GM23338 (cell line): ENCODE measurements around the gene RAP1GAP. TPM values are rescaled to one million over a fixed set of nuclear protein-coding genes. Genes with fewer than 3 reads are reported as not detected.

ENCODE experiments used
- ATAC-seq: fragments of 200-7000 bp; cut with Tn5 transposase; 3 replicates; pipeline ENCODE4 v1.9.1; 2020
- DNase-seq: peaks from one replicate; pipeline ENCODE4 v3.0.0-alpha.2; 2015; ENCODE audit warnings: low spot score
- H2AFZ ChIP-seq: fragments of 200-600 bp; sonication (generic); 2 replicates; pipeline ENCODE4 v1.8.0; 2016; ENCODE audit warnings: antibody characterized with exemption, mild to moderate bottlenecking, moderate library complexity
- H3F3A ChIP-seq: fragments of 200-600 bp; sonication (generic); replicated peaks from 2 replicates; pipeline ENCODE4 v1.8.0; 2017; ENCODE audit warnings: antibody characterized with exemption, mixed run types, low read depth
- H3K27ac ChIP-seq: fragments of 200-600 bp; sonication (generic); 2 replicates; pipeline ENCODE4 v1.6.1; 2016; ENCODE audit warnings: low read depth
- H3K27me3 ChIP-seq: fragments of 200-600 bp; sonication (generic); 2 replicates; pipeline ENCODE4 v1.8.0; 2016; ENCODE audit warnings: mild to moderate bottlenecking, mixed run types, moderate library complexity; ENCODE audit not compliant: insufficient read depth
- H3K36me3 ChIP-seq: fragments of 200-600 bp; sonication (generic); 2 replicates; pipeline ENCODE4 v1.8.0; 2016; ENCODE audit warnings: mild to moderate bottlenecking; ENCODE audit not compliant: insufficient read depth
- H3K4me1 ChIP-seq: fragments of 200-600 bp; sonication (generic); 2 replicates; pipeline ENCODE4 v1.8.0; 2016; ENCODE audit warnings: mild to moderate bottlenecking, moderate library complexity; ENCODE audit not compliant: insufficient read depth
- H3K4me2 ChIP-seq: fragments of 200-600 bp; sonication (generic); 2 replicates; pipeline ENCODE4 v1.7.1; 2017; ENCODE audit warnings: mixed run types
- H3K4me3 ChIP-seq: fragments of 200-600 bp; sonication (generic); 2 replicates; pipeline ENCODE4 v1.6.1; 2016; ENCODE audit warnings: mixed run types
- H3K79me2 ChIP-seq: fragments of 200-600 bp; sonication (generic); replicated peaks from 2 replicates; pipeline ENCODE4 v1.8.0; 2017; ENCODE audit warnings: mild to moderate bottlenecking; ENCODE audit not compliant: insufficient read depth
- H3K9me2 ChIP-seq: fragments of 200-600 bp; sonication (generic); 2 replicates; pipeline ENCODE4 v1.8.0; 2017; ENCODE audit not compliant: insufficient read depth
- H4K20me1 ChIP-seq: fragments of 200-600 bp; sonication (generic); replicated peaks from 2 replicates; pipeline ENCODE4 v1.8.0; 2017; ENCODE audit warnings: mild to moderate bottlenecking; ENCODE audit not compliant: insufficient read depth
- H3K27ac Mint-ChIP-seq: 2 replicates; pipeline ENCODE4 v1.8.0; 2020; ENCODE audit warnings: inconsistent platforms, mild to moderate bottlenecking, moderate library complexity, mixed read lengths
- H3K27me3 Mint-ChIP-seq: 3 replicates; pipeline ENCODE4 v1.8.0; 2022; ENCODE audit warnings: low read depth, mild to moderate bottlenecking, moderate library complexity, mixed read lengths, inconsistent platforms; ENCODE audit not compliant: insufficient read depth, poor library complexity
- H3K36me3 Mint-ChIP-seq: 3 replicates; pipeline ENCODE4 v1.8.0; 2021; ENCODE audit warnings: low read depth, mild to moderate bottlenecking, inconsistent platforms, moderate library complexity, mixed read lengths
- H3K4me1 Mint-ChIP-seq: 3 replicates; pipeline ENCODE4 v1.8.0; 2020; ENCODE audit warnings: mild to moderate bottlenecking, inconsistent platforms, mixed read lengths
- H3K4me3 Mint-ChIP-seq: 3 replicates; pipeline ENCODE4 v1.8.0; 2021; ENCODE audit warnings: moderate library complexity, mild to moderate bottlenecking, inconsistent platforms, mixed read lengths
- H3K9me3 Mint-ChIP-seq: 3 replicates; pipeline ENCODE4 v1.8.0; 2020; ENCODE audit warnings: moderate library complexity, mild to moderate bottlenecking, inconsistent platforms, mixed read lengths
- ETS1 ChIP-seq: IDR thresholded peaks from 2 replicates; pipeline ENCODE4 v1.6.1; 2016; ENCODE audit warnings: antibody characterized with exemption
- EZH2 ChIP-seq: fragments of 200-600 bp; sonication (generic); IDR thresholded peaks from one replicate; pipeline ENCODE4 v1.8.0; 2017; ENCODE audit warnings: antibody characterized with exemption, mild to moderate bottlenecking, low read depth; ENCODE audit not compliant: unreplicated experiment
- NANOG ChIP-seq: IDR thresholded peaks from 2 replicates; pipeline ENCODE4 v1.6.1; 2016; ENCODE audit warnings: antibody characterized with exemption, borderline replicate concordance
- STAT1 ChIP-seq: IDR thresholded peaks from one replicate; pipeline ENCODE4 v1.6.1; 2016; ENCODE audit warnings: antibody characterized with exemption; ENCODE audit not compliant: unreplicated experiment
- ZNF114 ChIP-seq: fragments of 250-450 bp; sonication (Bioruptor Pico); IDR thresholded peaks from 2 replicates; pipeline ENCODE4 v1.5.0; 2020; ENCODE audit warnings: mild to moderate bottlenecking, moderate library complexity
- ZNF331 ChIP-seq: fragments of 250-450 bp; sonication (Bioruptor Pico); IDR thresholded peaks from 2 replicates; pipeline ENCODE4 v1.5.0; 2020; ENCODE audit warnings: low read depth, mild to moderate bottlenecking, moderate library complexity
- ZNF462 ChIP-seq: fragments of 250-450 bp; sonication (Bioruptor Pico); IDR thresholded peaks from 2 replicates; pipeline ENCODE4 v1.5.0; 2020; ENCODE audit warnings: mild to moderate bottlenecking, moderate library complexity
- polyA plus RNA-seq: library from polyadenylated mRNA; unstranded; fragments of >200 nt; fragmentation: Nextera tagmentation; extraction: Ambion mirVana; gene quantifications from 2 replicates; pipeline ENCODE4 v1.2.1, GENCODE V29; 2016
- total RNA-seq: library from RNA; depleted of rRNA; stranded (reverse); fragments of >200 nt; shearing (Covaris generic); gene quantifications from 2 replicates; pipeline ENCODE4 v1.2.3, GENCODE V29; 2014

RAP1GAP gene
- total and polyA plus RNA-seq, 2 experiments from 2014 or later: 4.3 to 6.6 TPM

GRCh38 chr1:21696931-21697330 is 27.8 kb upstream of the RAP1GAP start:
- H3K4me3 ChIP-seq: no peak overlapping the region
- no peaks in the 10 kb centered on the region for H3K9me2 ChIP-seq
- H3K79me2 ChIP-seq: no peaks in the 10 kb centered on the region
- no peak overlapping the region for H3K4me2 ChIP-seq
- H3K27ac ChIP-seq: no peak overlapping the region
- H2AFZ ChIP-seq: no peak overlapping the region
- peaks cover 25% of the 10 kb centered on the region for H3K36me3 ChIP-seq
- Mint-ChIP-seq H3K27me3 (peaks cover 2% of the 10 kb centered on the region), H3K4me1 (no peaks in the 10 kb centered on the region), H3K36me3 (peaks cover 64% of the 10 kb centered on the region), H3K27ac (peak overlapping the region; percentile 44; the same call in 1 of the 2 replicates), H3K9me3 (no peaks in the 10 kb centered on the region), H3K4me3 (no peak overlapping the region)
- H4K20me1 ChIP-seq: peaks cover 3% of the 10 kb centered on the region; the same call in 1 of the 2 replicates
- TF ChIP-seq ZNF114 (no peak), STAT1 (no peak), ETS1 (no peak), ZNF462 (CRISPR knock-in tag) (no peak)
- H3K27me3 ChIP-seq: no peaks in the 10 kb centered on the region
- no peaks in the 10 kb centered on the region for H3K4me1 ChIP-seq
- no peaks in the 10 kb centered on the region; the same call in 1 of the 2 replicates for H3F3A ChIP-seq
- ATAC-seq: no peak
- DNase-seq: no peak

GRCh38 chr1:21693732-21694131 is 24.6 kb upstream of the RAP1GAP start:
- no peaks in the 10 kb centered on the region for H3K4me1 ChIP-seq
- no peak overlapping the region for H3K4me2 ChIP-seq
- no peak overlapping the region for H3K4me3 ChIP-seq
- Mint-ChIP-seq H3K4me1 (no peaks in the 10 kb centered on the region; the same call in 2 of the 3 replicates), H3K4me3 (no peak overlapping the region), H3K9me3 (no peaks in the 10 kb centered on the region), H3K36me3 (peaks cover 57% of the 10 kb centered on the region), H3K27ac (no peak overlapping the region), H3K27me3 (peaks cover 2% of the 10 kb centered on the region)
- ATAC-seq (no peak), DNase-seq (no peak)
- no peaks in the 10 kb centered on the region for H3K9me2 ChIP-seq
- H3K36me3 ChIP-seq: peaks cover 12% of the 10 kb centered on the region
- H4K20me1 ChIP-seq: no peaks in the 10 kb centered on the region
- H2AFZ ChIP-seq: no peak overlapping the region
- no peak overlapping the region for H3K27ac ChIP-seq
- no peaks in the 10 kb centered on the region; the same call in 1 of the 2 replicates for H3F3A ChIP-seq
- no peaks in the 10 kb centered on the region for H3K79me2 ChIP-seq
- no peaks in the 10 kb centered on the region for H3K27me3 ChIP-seq
- TF ChIP-seq STAT1 (no peak), ZNF331 (no peak), EZH2 (no peak), NANOG (no peak), ETS1 (no peak)
